Fibroblast of villous mesenchyme (primary cell): Measurements from ENCODE around the gene SLC7A9. TPM values are rescaled to one million over a fixed set of nuclear protein-coding genes. Genes with fewer than 3 reads are reported as not detected.

Experiments
- DNase-seq: peaks from one replicate; pipeline ENCODE4 v3.0.0-alpha.2; 2010; ENCODE audit warnings: low read depth
- H3K4me3 ChIP-seq: 2 replicates; pipeline ENCODE4 v1.5.1; 2011; ENCODE audit warnings: low read depth, mild to moderate bottlenecking, low read length
- total RNA-seq: library from RNA; depleted of rRNA; stranded (reverse); fragments of >200 nt; gene quantifications from 2 replicates; pipeline ENCODE4 v1.2.3, GENCODE V29; 2012
- TF ChIP-seq, protein P1 (sequence below): IDR thresholded peaks from 2 replicates; pipeline ENCODE4 v1.5.1; 2012; ENCODE audit warnings: low read depth, mild to moderate bottlenecking, low read length; ENCODE audit not compliant: insufficient read depth

SLC7A9 gene
- total RNA-seq, 1 donor = not detected

DNA sequence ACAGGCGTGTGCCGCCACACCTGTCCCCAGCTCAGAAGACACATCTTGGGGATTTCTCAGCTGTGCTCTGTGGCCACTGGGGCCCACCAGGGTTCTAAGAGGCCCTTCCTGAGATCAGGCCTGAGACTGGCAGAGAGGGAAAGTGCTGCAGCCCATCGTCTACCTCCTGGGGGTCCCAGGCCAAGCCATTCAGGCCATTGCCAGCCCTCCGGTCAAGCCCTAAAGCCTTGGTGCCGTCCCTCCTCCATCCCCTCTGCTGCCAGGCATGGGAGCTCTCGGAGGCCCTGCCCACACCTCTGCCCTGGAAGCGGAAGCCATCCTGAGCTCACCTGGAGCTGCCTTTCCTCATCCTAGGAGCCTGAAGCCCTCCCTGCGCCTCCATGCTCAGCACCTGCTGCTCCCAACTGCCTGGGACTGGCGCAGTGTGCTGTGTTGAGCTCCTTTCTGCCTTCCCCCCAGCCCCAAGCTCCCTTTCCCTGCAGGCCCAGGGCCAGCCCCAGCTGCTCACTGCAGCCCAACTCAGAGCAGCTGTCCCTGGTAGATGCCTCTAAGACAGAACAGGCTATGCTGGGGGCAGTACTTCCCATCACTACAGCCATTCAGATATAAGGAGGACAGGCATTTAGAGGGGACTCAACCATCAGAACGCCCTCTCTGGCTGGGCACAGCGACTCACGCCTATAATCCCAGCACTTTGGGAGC lies 2.9 kb downstream of the SLC7A9 start:
- H3K4me3 ChIP-seq = no peak overlapping the region
- no peak for DNase-seq
- TF ChIP-seq, protein P1, sequence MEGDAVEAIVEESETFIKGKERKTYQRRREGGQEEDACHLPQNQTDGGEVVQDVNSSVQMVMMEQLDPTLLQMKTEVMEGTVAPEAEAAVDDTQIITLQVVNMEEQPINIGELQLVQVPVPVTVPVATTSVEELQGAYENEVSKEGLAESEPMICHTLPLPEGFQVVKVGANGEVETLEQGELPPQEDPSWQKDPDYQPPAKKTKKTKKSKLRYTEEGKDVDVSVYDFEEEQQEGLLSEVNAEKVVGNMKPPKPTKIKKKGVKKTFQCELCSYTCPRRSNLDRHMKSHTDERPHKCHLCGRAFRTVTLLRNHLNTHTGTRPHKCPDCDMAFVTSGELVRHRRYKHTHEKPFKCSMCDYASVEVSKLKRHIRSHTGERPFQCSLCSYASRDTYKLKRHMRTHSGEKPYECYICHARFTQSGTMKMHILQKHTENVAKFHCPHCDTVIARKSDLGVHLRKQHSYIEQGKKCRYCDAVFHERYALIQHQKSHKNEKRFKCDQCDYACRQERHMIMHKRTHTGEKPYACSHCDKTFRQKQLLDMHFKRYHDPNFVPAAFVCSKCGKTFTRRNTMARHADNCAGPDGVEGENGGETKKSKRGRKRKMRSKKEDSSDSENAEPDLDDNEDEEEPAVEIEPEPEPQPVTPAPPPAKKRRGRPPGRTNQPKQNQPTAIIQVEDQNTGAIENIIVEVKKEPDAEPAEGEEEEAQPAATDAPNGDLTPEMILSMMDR = no peak

DNA sequence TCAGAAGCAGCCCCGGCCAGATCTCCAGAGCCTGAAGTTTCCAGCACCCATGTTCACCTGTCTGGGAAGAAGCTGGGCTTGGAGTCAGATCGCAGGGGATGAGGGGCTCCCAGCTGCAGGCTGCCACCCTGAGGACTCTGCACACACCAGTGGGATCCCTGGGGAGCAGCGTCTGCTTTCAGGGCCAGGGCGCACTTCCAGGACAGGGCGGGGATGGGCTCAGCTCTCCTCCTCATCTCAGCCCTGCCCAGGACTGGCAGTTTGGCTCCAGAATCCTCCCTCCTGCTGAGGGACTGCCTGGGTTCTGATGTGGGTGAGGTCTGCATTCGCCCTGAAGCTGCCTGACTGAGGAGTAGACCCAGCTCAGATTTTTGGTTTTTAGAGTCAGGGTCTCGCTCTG lies 3.5 kb downstream of the SLC7A9 start:
- no peak for DNase-seq
- H3K4me3 ChIP-seq = no peak overlapping the region
- TF ChIP-seq, protein P1 = no peak

DNA sequence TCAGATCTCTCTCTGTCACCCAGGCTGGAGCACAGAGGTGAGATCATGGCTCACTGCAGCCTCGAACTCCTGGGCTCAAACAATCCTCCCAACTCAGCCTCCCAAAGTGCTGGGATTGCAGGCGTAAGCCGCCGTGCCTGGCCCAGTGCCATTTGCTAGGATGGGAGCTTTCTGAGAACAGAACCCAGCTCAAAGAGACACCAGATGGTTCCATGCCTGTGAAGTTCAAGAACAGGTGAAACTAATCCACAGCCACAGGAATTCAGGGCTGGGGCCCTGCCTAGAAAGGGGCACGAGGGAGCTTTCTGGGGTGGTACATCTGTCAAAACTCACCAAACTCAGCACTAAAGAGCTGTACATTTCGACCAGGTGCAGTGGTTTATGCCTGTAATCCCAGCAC lies 4.2 kb downstream of the SLC7A9 start:
- H3K4me3 ChIP-seq = no peak overlapping the region
- no peak for DNase-seq
- TF ChIP-seq, protein P1 = no peak

DNA sequence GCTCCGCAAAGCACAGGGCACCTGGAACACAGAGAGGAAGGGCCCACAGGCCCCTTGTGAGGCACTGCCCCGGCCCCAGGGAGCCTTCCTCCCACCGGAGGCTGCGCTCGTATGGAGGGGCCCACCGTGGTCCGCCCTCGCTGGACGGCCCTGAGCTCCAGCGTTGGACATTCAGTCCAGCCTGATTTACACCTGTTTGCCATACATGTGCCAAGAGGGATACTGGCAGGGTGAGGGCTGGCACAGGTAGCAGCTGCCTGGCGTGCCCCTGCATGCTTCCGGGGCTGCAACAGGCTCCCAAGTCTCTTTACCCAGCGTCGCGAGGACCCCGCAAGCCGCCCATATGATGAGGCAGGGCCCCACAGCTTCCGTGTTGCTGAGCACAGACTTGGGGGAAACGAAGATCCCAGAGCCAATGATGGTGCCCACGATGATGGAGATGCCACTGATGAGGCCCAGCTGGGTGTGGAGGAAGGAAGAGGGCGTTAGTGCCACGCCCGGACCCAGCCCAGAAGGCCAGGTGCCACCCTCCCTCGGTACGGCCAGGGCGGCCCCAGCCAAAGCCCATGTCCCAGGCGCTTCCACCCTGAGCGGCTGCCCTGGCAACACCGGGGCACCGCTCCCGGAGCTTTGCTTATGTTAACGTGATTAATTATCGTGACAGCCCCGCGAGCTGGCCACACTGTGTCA lies 5.1 kb downstream of the SLC7A9 start:
- TF ChIP-seq, protein P1 = no peak
- no peak for DNase-seq
- H3K4me3 ChIP-seq = no peak overlapping the region

DNA sequence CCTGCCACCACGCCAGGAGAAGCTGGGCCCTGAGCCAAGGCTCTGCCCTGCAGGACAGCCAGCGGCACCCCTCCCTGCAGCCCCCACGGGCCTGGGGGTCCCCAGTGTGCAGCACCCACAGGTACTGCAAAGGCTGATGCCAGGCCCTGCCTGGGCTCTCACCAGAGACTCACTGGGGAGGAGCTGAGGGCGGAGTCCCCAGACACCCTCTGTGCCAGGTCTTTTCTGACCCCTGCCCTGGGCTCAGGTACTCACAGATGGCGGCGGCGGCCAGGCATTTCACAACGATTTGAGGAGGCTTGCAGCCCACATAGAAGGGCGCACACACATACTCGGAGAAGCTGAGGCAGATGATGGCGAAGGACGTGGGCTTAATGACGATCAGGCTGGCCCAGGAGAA lies 5.7 kb downstream of the SLC7A9 start:
- TF ChIP-seq, protein P1 = no peak
- H3K4me3 ChIP-seq = no peak overlapping the region
- no peak for DNase-seq

DNA sequence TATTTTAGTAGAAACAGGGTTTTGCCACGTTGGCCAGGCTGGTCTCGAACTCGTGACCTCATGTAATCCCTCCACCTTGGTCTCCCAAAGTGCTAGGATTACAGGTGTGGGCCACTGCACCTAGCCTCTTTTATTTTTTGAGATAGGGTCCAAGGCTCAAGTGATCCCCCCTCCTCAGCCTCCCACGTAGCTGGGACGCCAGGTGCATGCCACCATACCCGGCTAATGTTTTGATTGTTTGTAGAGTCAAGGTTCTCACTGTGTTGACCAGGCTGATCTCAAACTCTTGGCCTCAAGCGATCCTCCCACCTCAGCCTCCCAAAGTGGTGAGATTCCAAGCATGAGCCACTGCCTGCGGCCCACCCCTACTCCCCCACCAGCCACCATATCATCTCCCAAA lies 6.3 kb downstream of the SLC7A9 start:
- no peak for DNase-seq
- TF ChIP-seq, protein P1 = no peak
- H3K4me3 ChIP-seq = no peak overlapping the region

DNA sequence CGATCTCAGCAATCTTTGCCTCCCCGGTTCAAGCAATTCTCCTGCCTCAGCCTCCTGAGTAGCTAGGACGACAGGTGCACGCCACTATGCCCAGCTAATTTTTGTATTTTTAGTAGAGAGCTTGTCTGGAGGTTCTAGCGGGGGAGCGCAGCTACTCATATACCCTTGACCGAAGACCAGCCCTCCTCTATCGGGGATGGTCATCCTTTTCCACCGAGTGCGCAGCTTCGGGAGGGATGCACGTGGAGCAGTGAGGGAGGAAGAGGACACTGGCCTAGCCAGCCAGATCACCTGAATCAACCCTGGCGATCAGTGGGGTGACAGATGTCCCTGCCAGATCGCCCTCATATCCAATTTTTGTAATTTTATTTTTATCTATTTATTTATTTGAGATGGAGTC lies 6.8 kb downstream of the SLC7A9 start:
- DNase-seq = no peak

More for the DNA sequence above, 6.8 kb downstream of the SLC7A9 start:
- TF ChIP-seq, protein P1 = no peak
- H3K4me3 ChIP-seq = no peak overlapping the region
